Tibial nerve (tissue), 4 donors: Measurements from ENCODE around the gene MZT2B. TPM values are rescaled to one million over a fixed set of nuclear protein-coding genes. Genes with fewer than 3 reads are reported as not detected.
A peak's percentile ranks its signal among the peaks of the same experiment; 100 is the strongest.
"Not testable (repeated sequence)": the region's sequence is repeated elsewhere in the genome, so short reads cannot be mapped to it uniquely, and the experiment has no call there.

Source experiments
- DNase-seq, 2 donors: peaks; one replicate each; pipeline ENCODE4 v3.0.0-alpha.2; 2019; ENCODE audit warnings: low spot score in 2 of 2
- H3K27ac ChIP-seq, 4 donors: fragments of 200-600 bp; sonication (generic) in 3 of 4; one replicate each; pipeline ENCODE4 v1.5.1; 2017 to 2019; ENCODE audit warnings: mild to moderate bottlenecking in 1 of 4
- H3K27me3 ChIP-seq, 2 donors: fragments of 200-600 bp; sonication (generic) in 1 of 2; one replicate each; pipeline versions ENCODE4 v1.5.1 to v1.6.0; 2017 to 2019
- H3K36me3 ChIP-seq, 3 donors: fragments of 200-600 bp; sonication (generic); one replicate each; pipeline ENCODE4 v1.5.1; 2018 to 2019
- H3K4me1 ChIP-seq, 4 donors: fragments of 200-600 bp; sonication (generic) in 3 of 4; one replicate each; pipeline ENCODE4 v1.5.1; 2017 to 2019
- H3K4me3 ChIP-seq, 4 donors: fragments of 200-600 bp; sonication (generic) in 3 of 4; one replicate each; pipeline ENCODE4 v1.5.1; 2017 to 2019; ENCODE audit warnings: mild to moderate bottlenecking in 1 of 4, moderate library complexity in 1 of 4
- H3K9me3 ChIP-seq, 4 donors: fragments of 200-600 bp; sonication (generic) in 3 of 4; one replicate each; pipeline ENCODE4 v1.5.1; 2017 to 2019
- EP300 ChIP-seq, 2 donors: sonication (generic); formaldehyde crosslinking; IDR thresholded peaks; one replicate each; pipeline ENCODE4 v1.6.1; 2017; ENCODE audit warnings: antibody characterized with exemption in 2 of 2, mild to moderate bottlenecking in 1 of 2
- POLR2A ChIP-seq, 2 donors: fragments of 450-650 bp; IDR thresholded peaks; one replicate each; pipeline ENCODE4 v1.6.1; 2017; ENCODE audit warnings: antibody characterized with exemption in 2 of 2, mild to moderate bottlenecking in 2 of 2, moderate library complexity in 2 of 2
- WGBS, 2 donors: methylation state at CpG; one replicate each; pipeline ENCODE4 v1.1.5; 2018; 5-methylcytosine and 5-hydroxymethylcytosine counted together
- total RNA-seq, 4 donors: library from RNA; depleted of rRNA; stranded (reverse); fragments of >200 nt; gene quantifications; one replicate each; pipeline ENCODE4 v1.1.0, GENCODE V29; 2016
- TF ChIP-seq, protein P1 (sequence below), 5 experiments: fragments of 200-600 bp in 3 of 5; fragments of 450-650 bp in 2 of 5; sonication (generic) in 3 of 5; IDR thresholded peaks; one replicate each; pipeline ENCODE4 v1.5.1; 2016 to 2019; ENCODE audit warnings: antibody characterized with exemption in 5 of 5, mild to moderate bottlenecking in 3 of 5, moderate library complexity in 2 of 5

The MZT2B gene
- total RNA-seq, 4 donors from 2014 or later: 108 to 190 (median 153) TPM

DNA sequence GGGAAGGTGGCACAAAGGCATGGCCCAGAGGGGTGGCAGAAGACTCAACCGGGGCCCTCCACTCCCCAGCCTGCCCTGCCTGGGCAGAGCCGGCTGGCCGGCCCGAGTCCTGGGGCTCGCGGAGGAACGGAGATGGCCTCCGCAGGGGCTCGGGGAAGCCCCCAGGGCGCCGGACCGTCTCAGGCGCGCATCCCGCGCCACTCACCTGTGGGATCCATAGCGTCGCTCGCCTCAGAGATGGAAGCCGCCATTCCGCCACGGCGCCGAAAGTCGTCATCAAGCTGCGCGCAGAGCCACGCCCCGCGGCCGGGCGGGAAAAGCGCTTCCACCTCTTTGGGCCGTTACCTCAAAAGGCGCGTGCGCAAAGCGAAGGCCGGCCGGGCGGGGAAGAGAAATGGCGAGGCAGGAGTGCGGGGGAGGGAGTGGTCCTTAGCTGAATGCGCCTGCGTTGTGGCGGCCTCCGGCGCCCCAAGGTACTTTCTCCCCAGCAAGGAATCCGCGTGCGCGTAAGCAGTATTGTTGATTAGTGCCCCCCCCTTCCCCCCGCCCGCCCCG, 660 bp upstream of the MZT2B start, which contains the start of gene SMPD4:
TSS of gene SMPD4 (minus strand) at position 278 of the 555 bp plus-strand sequence. CDS start 5,010 bp downstream, outside the sequence.
- Histone ChIP-seq H3K4me3 (peak within 1 kb of the TSS; percentile 65 to 90 (median 75)), H3K9me3 (no peaks in the 10 kb centered on the region), H3K27ac (peak within 1 kb of the TSS; percentile 78 to 94 (median 88)), H3K4me1 (peaks cover 0 to 31% (median 17%) of the 10 kb centered on the region in 4 donors), H3K27me3 (no peaks in the 10 kb centered on the region), H3K36me3 (peaks cover 0 to 17% (median 0%) of the 10 kb centered on the region in 3 donors)
- peak; percentile 92 to 93 for DNase-seq
- TF ChIP-seq EP300 (IDR thresholded peaks at IDR 0.05): peak; percentile 58 to 88
- TF ChIP-seq POLR2A (IDR thresholded peaks at IDR 0.05): no peak
- TF ChIP-seq, protein P1, sequence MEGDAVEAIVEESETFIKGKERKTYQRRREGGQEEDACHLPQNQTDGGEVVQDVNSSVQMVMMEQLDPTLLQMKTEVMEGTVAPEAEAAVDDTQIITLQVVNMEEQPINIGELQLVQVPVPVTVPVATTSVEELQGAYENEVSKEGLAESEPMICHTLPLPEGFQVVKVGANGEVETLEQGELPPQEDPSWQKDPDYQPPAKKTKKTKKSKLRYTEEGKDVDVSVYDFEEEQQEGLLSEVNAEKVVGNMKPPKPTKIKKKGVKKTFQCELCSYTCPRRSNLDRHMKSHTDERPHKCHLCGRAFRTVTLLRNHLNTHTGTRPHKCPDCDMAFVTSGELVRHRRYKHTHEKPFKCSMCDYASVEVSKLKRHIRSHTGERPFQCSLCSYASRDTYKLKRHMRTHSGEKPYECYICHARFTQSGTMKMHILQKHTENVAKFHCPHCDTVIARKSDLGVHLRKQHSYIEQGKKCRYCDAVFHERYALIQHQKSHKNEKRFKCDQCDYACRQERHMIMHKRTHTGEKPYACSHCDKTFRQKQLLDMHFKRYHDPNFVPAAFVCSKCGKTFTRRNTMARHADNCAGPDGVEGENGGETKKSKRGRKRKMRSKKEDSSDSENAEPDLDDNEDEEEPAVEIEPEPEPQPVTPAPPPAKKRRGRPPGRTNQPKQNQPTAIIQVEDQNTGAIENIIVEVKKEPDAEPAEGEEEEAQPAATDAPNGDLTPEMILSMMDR (IDR thresholded peaks at IDR 0.05): no peak
- WGBS, 2 donors: 0% methylated on average over 42 to 44 of the region's 55 CpGs

DNA sequence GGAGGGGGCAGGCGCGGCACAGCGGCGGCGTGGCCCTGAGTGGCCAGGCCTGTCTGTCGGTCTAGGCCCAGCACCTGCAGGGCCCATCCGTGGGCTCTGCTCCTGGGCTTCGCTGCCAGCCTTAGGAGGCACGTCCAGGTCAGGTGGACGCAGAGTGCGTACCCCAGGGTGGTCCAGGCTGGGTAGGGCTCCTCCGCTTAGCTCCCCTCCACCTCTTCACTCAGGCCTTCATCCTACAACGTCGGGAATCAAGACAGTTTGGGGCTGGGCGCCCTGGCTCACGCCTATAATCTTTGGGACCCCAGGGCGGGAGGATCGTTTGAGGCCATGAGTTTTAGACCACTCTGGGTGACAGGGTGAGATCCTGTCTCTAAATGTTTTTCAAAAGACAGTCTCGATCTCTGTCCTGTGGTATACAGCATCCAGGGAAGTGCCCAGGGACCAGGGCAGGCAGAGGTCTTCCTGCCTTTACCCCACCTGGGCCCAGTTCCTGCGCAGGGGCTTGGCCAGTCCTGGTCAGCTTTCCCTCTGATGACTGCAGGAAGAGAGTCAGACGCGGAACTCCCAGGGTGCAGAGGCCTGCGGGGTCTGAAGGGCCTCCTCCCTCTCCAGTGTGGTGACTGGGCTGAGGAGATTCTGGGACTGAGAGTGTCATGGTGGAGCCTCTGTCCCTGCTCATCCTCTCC, 907 bp downstream of the MZT2B start:
- H3K36me3 ChIP-seq: peaks cover 0 to 23% (median 0%) of the 10 kb centered on the region in 3 donors
- peak overlapping the region; percentile 78 to 94 (median 88) for H3K27ac ChIP-seq
- WGBS, 2 donors: 21 to 38% methylated on average over 9 to 16 of the region's 23 CpGs
- not testable (repeated sequence) for H3K9me3 ChIP-seq, DNase-seq, H3K27me3 ChIP-seq
- H3K4me1 ChIP-seq: peaks cover 0 to 31% (median 17%) of the 10 kb centered on the region in 4 donors
- peak overlapping the region; percentile 65 to 90 (median 75) for H3K4me3 ChIP-seq

DNA sequence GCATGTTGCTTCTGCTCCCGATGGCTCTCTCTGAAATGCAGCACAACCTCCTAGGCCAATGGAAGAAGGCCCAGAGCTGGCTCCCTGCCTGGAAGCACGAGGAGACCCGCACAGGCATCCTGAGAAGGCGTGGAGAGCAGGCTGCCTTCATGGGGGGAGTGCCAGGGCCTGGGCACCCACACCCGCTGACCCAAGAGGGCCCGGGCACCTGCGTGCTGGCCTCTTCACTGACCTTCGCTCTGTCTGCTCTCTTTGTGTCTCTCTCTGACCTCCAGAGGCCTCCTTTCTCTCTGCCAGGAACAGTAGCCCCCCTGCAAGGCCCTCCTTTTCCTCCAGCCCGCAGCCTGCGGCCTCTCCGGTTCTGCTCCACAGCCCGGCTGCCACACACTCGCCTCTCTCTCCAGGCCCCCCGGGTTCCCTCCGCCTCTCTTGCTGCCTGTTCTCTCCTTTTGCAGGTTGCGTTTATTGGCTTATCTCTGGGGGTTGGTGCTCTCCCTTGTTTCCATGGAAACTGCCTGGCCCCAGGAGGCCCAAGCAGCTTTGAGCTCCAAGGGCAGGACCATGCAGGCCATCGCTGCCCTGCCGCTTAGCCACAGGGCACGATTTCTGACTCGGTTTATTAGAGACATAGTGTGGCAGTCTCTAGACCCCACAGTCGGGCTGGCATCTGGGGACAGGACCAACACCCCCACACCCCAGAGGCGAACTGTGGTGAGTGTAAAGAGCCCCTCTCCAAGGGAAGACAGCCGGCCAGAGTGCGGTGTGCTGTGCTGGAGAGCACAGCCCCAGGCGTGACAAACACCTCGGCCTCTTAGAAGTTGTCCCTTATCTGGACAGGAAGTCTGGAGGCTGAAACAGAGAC, 1.7 kb downstream of the MZT2B start:
- peak overlapping the region in 1 of 4 donors; percentile 90 for H3K4me3 ChIP-seq
- TF ChIP-seq EP300 (IDR thresholded peaks at IDR 0.05): no peak
- TF ChIP-seq, protein P1 (IDR thresholded peaks at IDR 0.05): no peak
- H3K27me3 ChIP-seq: no peaks in the 10 kb centered on the region
- 56 to 71% methylated on average over 26 of the region's 26 CpGs for WGBS, 2 donors
- H3K27ac ChIP-seq: peak overlapping the region in 3 of 4 donors; percentile 83 to 94 (median 93)
- H3K4me1 ChIP-seq: peaks cover 0 to 31% (median 17%) of the 10 kb centered on the region in 4 donors
- no peaks in the 10 kb centered on the region for H3K9me3 ChIP-seq
- DNase-seq: no peak
- peaks cover 0 to 29% (median 0%) of the 10 kb centered on the region in 3 donors for H3K36me3 ChIP-seq

DNA sequence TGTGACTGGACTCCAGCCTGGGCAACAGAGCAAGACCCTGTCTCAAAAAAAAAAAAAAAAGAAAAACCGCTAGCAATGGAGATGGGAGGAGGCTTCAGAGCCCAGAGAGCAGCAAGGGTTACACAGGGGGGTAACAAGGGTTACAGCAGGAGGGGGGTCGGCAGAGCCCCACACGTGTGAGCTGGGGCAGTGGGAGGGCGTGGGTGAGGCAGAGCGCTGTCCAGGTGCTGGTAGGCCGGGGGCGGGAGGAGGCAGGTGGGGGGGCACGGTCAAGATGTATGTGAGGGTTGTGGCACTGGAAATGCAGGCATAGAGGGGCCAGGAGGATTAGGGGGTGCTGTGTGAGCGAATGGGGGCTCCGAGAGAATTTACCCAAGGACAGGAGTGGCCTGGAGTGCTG, 3.4 kb downstream of the MZT2B start:
- Histone ChIP-seq H3K4me3 (no peak overlapping the region), H3K27ac (no peak overlapping the region), H3K9me3 (no peaks in the 10 kb centered on the region), H3K4me1 (peaks cover 0 to 20% (median 12%) of the 10 kb centered on the region in 4 donors), H3K36me3 (peaks cover 0 to 37% (median 0%) of the 10 kb centered on the region in 3 donors), H3K27me3 (no peaks in the 10 kb centered on the region)
- TF ChIP-seq, protein P1 (IDR thresholded peaks at IDR 0.05): no peak
- TF ChIP-seq EP300 (IDR thresholded peaks at IDR 0.05) (no peak), POLR2A (IDR thresholded peaks at IDR 0.05) (no peak)
- WGBS, 2 donors: 67 to 82% methylated on average over 10 of the region's 10 CpGs
- DNase-seq: no peak

DNA sequence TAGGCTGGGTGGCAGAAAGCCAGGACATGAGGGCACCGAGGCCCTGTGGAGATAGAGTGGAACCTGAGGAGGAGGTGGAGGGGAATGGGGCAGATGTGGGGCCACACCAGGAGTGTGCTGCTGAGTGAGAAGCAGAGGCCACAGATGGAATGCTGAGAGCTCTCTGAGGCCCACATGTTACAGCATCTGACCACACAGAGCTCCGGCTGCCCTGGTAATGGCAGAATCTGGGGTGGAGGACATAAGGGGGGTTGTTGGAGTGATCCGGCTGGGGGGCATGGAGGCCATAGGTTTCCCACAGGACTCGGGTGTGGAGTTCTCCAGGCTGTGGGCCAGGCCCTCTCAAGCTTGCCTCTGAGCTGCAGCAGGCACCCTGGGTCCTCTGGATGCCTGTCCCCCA, 3.8 kb downstream of the MZT2B start:
- peaks cover 0 to 39% (median 0%) of the 10 kb centered on the region in 3 donors for H3K36me3 ChIP-seq
- H3K27ac ChIP-seq: no peak overlapping the region
- H3K4me1 ChIP-seq: peaks cover 0 to 15% (median 8%) of the 10 kb centered on the region in 4 donors
- no peaks in the 10 kb centered on the region for H3K9me3 ChIP-seq
- DNase-seq: no peak
- no peak for TF ChIP-seq POLR2A (IDR thresholded peaks at IDR 0.05)
- TF ChIP-seq, protein P1 (IDR thresholded peaks at IDR 0.05): no peak
- TF ChIP-seq EP300 (IDR thresholded peaks at IDR 0.05): no peak
- no peaks in the 10 kb centered on the region for H3K27me3 ChIP-seq
- WGBS, 2 donors: 60 to 65% methylated on average over 4 of the region's 4 CpGs
- no peak overlapping the region for H3K4me3 ChIP-seq
